Measurements from ENCODE around the gene VCPKMT. TPM values are rescaled to one million over a fixed set of nuclear protein-coding genes. Genes with fewer than 3 reads are reported as not detected.
"Not testable (repeated sequence)": the region's sequence is repeated elsewhere in the genome, so short reads cannot be mapped to it uniquely, and the experiment has no call there.

The VCPKMT gene
- total RNA-seq, 1 donor from 2014 or later, result 3.0 TPM

DNA sequence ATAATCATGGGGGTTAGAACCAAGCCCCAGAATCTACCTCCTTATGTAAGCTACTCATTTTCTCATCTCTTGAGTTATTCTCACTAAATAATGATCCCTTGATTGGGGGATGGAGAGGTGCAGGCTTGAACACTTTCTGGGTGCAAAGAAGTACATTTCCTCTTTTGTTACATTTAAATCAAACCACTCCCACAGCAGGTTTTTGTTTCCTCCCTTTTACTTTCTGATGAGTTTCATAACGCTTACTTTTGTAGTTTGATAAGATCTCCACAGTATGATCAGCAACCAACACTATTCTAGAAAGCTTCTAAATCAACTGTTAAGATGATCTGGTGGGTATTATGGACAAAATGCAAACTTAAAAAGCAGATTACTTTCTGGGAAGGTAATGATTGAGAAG is 20.5 kb downstream of the VCPKMT start:
- no peak for DNase-seq
- no peak for ATAC-seq
- intact Hi-C loops (cut with micrococcal nuclease), result no loop called here

DNA sequence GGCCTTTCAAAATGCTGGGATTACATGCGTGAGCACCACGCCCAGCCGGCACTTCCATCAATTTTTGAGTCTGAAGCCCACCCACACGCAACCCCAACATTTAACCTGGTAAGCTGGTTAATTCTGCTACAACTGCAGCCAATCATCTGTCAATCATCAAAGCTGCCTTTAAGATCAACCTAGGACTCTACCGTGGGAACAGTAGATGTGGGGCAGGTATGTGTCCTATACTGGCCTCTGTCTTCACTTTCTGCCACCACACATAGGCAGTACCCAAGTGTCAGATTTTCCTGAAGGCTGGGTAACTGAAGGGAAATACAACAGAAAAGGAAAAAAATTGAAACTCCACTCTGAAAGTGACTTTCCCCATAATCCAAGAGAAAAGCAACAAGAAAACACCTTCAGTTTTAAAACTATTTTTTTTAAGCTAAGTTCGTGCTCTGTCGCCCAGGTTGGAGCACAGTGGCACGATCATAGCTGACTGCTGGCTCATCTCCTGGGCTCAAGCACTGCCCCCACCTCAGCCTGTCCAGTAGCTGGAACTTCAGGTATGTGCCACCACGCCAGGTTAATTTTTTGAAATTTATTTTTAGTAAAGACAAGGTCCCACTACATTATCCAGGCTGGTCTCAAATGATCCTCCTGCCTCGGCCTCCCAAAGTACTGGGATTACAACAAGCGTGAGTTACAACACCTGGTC is 22.2 kb downstream of the VCPKMT start:
- DNase-seq, result no peak

DNA sequence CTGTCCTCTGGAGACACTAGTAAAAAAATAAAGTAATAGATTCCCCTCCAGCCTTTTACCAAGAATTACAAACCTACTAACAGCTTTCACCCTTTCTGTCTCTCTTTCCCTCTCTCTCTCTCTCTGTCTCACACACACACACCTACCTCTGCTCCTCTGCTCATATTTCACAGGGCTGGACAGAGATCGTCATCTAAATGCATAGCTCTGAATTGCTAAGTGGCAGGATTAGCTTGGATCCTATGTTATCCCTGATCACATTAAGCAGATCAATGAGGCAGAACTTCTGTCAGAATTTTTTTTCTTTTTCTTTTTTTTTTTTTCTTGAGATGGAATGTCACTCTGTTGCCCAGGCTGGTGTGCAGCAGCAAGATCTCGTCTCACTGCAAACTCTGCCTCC is 22.9 kb downstream of the VCPKMT start:
- ATAC-seq (no peak), DNase-seq (no peak)
- intact Hi-C loops (cut with micrococcal nuclease), result no loop called here

More for the DNA sequence above, 22.2 kb downstream of the VCPKMT start:
- ATAC-seq, result no peak
- intact Hi-C loops (cut with micrococcal nuclease), result no loop called here

DNA sequence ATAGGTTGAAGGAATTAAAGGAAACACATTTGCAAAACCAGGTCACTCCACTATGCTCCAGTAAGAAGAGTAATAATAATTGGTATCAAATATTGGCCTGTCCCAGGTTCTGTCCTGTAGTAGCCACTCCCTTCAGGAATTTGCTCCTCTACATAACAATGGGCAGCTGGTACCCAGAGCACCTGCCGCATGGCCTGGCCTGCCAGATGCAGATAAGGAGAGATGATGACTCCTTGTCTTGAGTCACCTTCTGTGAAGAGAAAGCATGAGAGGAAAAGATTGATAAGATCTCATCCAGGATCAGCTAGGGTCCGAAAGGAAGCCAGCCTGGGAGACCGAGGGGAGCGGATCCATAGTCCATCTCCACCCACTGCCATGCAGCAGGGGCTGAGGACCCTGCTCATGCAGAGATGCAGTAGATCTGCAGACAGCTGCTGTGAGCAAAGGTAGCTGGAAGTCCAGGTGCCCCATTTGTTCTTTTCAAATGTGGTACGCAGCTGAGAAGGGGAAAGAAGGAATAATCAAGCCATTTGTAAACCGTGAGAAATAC is 24.3 kb downstream of the VCPKMT start:
- ATAC-seq (no peak), DNase-seq (no peak)
- intact Hi-C loops (cut with micrococcal nuclease), result no loop called here

DNA sequence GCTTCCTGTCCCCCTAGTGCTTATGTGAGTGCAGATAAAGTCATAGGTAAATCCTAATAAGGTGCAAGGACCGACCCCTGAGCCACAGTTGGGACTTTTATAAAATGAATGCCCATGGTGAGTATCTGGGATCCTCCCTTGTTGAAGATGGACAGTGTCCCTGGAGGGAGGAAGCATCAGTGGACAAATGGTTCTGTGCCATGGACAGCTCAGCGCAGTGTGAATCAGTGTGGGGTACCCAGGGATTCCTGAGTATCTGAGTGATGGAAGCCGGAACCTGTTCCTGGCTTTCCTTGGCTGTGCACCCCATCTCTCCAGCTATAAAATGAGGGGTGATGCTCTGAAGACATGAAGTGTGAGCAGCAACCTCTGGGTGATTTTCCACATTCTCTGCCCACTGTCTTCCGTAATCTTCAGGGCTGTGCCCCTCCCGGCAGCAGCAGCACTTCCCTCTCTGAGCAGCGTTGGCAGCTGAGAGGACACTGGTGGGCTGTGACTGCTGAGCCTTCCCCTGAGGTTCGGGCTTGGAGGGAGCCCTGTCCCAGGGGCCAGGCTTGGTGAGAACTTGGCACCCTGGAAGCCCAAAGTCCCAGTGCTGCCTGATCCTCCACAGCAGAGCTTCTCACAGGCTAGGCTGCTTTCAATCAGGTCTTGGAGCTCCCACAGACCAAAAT is 25.0 kb downstream of the VCPKMT start:
- ATAC-seq (no peak), DNase-seq (no peak)
- intact Hi-C loops (cut with micrococcal nuclease), result no loop called here

DNA sequence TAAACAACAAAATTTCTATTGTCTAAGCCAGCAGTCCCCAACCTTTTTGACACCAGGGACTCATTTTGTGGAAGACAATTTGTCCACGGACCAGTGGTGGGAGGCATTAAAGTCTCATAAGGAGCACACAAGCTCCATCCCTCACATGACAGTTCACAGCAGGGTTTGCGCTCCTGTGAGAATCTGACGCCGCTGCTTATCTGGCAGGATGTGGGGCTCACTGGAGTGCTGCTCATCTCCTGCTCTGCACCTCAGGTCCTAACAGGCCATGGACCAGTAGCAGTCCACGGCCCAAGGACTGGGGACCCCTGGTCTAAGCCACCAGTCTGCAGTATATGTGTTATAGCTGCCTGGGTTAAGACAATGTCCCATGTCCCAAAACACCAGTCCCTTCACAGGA is 27.2 kb downstream of the VCPKMT start:
- DNase-seq (no peak), ATAC-seq (no peak)
- intact Hi-C loops (cut with micrococcal nuclease), result no loop called here

DNA sequence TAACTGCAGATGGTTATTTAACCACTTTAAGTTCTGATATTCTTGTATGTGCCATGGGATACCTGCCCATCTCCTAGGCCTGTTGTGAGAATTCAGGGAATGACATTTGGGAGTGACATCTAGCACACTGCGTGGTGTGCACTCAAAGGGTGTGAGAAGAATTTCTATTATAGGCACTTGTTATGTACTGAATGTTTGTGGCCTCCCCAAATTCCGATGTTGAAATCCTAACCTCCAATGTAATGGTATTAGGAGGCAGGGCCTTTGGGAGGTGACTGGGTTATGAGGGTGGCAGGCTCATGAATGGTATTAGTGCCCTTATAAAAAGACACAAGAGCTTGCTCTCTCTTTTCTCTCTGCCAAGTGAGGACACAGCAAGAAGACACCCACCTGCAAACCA is 27.6 kb downstream of the VCPKMT start:
- intact Hi-C loops (cut with micrococcal nuclease), result no loop called here
- DNase-seq (no peak), ATAC-seq (no peak)

DNA sequence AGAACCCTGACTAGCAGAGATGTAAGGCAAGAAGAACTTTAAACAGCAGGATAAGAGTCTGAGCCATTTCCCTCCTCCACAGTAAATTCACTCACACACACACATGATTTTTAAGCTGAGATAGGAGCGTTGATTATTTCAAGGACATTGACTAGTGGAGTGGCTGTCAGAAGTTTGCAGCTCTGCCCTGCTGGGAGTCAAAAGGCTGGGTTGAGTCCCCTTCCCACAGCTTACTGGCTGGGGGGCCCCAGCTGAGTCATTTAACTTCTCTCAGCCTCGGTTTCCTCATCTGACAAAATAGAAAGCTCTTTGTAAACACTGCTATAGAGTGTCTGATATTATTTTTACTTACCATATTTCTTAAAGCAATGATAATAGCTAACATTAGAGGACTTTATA is 28.3 kb downstream of the VCPKMT start:
- ATAC-seq (no peak), DNase-seq (no peak)
- intact Hi-C loops (cut with micrococcal nuclease), result no loop called here

DNA sequence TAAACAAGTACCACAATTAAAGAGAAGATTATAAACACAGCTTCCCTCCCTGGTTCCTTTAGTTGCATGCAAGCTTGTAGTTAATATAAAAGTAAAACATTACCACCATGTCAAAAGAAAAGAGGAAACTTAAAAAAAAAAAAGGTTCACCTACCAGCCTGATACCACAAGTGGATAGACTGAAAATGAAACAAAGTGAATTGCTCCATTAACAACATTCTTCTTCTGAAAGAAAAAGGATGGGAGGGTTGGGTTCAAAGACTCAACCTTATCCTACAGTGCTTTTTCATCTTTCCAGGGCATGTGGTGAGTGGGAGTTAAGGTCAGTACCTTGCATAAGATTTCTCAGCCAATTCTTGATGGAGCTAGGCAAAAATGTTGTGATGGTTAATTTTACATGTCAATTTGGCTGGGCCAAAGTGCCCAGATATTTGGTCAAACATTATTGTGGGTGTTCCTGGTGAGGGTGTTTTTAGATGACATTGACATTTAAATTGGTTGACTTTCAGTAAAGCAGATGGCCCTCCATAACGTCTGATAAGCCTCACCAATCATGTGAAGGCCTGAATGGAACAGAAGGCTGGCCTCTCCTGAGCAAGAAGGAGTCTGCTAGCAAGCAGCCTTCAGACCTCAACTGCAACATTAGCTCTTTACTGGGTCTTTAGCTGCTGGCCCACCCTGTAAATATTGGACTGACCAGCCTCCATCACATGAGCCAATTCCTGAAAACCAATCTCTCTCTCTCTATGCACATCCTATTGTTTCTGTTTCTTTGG is 28.8 kb downstream of the VCPKMT start:
- ATAC-seq, result no peak
- DNase-seq, result no peak
- intact Hi-C loops (cut with micrococcal nuclease), result no loop called here

DNA sequence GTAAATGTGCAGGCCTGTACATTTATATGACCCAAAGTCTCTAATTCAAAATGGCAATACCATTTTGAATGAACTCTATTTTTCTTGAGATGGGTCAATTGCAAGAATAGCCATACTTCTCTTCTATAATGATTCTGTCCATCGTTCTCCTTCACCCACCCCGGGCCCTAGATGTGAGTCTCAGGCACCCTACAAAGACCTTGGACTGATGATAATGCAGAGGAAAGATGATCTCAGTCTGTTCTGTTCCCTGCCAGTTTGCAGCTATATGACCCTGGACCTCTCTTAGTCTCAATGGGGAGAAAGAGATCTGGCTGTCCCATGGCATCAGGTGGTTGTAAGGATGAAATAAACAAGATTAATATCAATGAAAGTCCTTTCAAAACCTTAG is 30.1 kb downstream of the VCPKMT start:
- DNase-seq (no peak), ATAC-seq (no peak)
- intact Hi-C loops (cut with micrococcal nuclease), result no loop called here

DNA sequence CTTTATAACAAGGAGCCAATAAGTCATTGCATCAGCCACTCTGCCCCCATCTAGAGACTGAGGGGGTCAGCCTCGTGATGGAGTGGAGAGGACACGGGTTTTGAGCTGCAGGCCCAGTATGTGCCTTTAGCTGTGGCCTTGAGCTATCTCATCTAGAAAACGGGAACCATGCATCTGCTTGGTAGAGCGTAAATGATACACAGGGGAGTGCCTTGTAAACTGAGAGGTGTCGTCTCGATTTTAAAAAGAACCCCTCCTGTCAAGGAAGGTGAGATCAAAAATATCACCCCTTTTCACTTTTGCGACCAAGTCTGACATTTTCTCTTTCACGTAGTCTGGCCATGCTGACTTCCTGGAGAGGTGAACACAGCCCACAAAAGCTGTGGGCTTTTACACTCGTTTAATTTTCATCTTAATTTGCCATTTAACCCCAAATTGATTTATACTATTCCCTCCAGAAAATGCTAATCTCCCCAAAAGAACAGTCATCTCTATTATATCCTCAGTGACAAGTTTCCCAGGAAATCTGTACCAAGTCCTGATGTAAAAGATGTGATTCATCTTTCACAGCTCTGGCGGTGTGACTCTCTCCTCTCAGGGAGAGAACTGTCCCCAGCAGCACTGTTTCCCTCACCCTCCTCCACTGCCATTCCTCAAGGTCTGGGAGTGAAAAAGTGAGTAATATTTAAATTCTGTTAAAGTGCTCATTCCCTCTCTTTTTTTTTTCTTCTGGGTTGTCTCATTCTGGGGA is 30.6 kb downstream of the VCPKMT start:
- DNase-seq, result no peak
- intact Hi-C loops (cut with micrococcal nuclease), result no loop called here
- no peak for ATAC-seq

DNA sequence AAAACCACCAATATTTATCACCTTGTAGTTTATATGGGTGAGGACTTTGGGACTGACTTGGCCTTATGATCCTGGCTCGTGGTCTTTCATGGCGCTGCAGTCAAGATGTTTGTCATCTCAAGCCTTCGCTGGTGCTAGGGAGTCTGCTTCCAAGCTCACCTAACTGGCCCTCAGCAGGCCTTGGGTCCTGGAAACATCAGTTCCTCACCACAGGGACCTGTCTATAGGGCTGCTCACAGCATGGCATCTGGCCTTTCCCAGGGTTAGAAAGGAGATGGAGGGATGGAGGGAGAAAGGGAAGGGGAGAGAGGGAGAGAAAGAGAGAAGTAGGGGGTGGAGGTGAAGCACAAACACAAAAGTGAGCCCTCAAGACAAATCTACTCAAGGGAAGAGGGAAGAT is 31.7 kb downstream of the VCPKMT start:
- ATAC-seq, result no peak
- DNase-seq, result no peak
- intact Hi-C loops (cut with micrococcal nuclease), result no loop called here

DNA sequence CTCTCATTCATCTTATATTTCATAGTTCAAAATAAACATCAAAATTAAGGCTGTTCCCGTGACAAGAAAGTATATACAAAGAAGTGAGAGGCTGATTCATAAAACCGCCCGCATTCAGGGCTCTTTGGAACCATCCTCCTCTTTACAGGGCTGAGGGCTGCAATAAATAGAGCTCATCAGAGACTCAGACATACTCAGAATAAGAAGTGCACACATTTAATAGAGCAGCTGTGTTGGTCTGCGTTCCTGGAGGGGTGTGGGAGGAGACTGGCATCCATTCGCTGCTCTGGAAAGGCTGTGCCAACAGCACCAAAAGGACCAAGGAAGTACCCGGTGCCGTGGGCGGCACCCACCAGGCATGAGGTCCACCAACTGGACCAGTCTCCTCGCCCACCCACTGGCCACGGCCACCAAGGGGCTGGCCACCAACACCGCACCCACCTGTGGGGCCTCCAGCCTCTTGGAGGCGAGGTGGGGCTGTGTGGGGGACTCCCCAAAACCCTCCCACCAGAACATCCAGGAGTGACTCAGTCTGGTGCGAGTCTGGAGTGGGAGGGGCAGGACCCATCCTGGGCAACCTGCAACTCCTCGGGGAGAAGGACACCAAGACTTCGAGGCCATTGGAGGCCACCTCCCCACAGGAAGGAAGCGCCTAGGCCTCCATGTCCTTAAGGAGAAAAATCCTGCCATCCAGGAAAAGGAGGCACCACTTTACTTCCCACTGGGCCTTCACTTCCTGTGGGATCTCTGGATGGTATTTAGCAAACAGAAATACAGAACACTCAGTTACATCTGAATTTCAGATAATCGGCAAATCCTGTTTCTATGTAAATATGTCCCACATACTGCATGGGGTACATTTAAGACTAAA is 32.7 kb downstream of the VCPKMT start:
- ATAC-seq, result no peak
- intact Hi-C loops (cut with micrococcal nuclease), result no loop called here
- DNase-seq, result no peak

DNA sequence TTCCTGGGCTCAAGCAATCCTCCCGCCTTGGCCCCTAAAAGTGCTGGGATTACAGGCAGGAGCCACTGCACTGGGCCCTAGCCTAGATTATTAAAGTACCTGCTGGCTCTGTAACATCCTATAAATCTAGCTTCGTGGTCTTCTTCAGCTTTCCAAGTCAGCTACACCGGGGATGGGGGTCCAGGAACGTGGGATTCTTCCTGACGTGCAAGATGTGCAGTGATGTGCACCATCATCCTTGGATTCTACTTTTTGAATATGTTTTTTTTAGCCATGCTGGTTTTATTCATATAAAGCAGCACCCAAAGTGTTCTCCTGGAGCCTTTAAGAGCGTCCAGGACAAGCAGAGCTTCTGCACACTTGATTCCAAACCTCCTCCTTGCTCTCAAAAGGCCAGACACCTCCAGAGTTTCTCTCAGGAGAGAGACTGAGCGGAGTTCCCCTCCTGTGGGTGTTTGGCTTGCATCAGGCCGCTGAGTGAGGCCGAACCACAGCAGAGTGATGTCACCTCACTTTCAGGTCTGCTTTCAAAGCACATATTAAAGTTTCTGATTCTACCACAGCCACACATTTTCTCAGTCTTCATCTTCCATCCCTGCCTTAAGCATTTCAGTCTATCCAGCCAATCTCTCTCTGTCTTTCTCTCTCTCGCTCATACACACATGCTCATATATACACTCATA is 33.4 kb downstream of the VCPKMT start:
- intact Hi-C loops (cut with micrococcal nuclease), result no loop called here
- DNase-seq, result no peak
- no peak for ATAC-seq

DNA sequence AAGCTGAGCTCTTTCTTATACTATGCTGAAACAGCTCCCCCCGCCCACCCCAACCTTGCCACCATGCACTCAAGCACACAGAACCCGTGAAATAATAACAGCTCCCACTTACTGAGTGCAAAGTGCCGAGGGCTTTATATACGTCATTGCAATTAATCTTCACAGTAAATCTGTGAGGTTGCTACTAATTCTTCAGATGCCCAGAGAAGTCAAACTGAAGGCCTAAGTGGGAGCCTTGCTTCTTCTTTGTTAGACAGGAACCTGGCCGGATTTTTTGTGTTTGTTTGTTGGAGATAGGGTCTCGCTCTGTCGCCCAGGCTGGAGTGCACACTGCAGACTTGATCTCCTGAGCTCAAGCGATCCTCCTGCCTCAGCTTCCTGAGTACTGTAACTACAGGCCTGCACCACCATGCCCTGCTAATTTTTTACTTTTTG is 34.0 kb downstream of the VCPKMT start:
- intact Hi-C loops (cut with micrococcal nuclease), result no loop called here
- no peak for DNase-seq
- ATAC-seq, result no peak

DNA sequence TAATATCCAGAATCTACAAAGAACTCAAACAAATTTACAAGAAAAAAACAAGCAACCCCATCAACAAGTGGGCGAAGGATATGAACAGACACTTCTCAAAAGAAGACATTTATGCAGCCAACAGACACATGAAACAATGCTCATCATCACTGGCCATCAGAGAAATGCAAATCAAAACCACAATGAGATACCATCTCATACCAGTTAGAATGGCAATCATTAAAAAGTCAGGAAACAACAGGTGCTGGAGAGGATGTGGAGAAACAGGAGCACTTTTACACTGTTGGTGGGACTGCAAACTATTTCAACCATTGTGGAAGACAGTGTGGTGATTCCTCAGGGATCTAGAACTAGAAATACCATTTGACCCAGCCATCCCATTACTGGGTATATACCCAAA is 37.3 kb downstream of the VCPKMT start:
- ATAC-seq; DNase-seq; intact Hi-C loops (cut with micrococcal nuclease): not testable (repeated sequence)

DNA sequence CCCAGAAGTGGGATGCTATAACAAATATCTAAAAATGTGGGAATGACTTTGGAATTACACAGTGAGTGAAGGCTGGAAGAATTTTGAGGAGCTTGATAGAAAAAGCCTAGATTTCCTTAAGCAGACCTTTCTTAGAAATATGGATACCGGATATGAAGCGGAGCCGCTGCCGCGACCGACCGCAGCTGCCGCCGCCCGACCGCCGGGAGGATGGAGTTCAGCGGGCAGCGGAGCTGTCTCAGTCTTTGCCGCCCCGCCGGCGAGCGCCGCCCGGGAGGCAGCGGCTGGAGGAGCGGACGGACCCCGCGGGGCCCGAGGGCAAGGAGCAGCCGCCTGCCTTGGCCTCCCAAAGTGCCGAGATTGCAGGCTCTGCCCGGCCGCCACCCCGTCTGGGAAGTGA is 42.7 kb downstream of the VCPKMT start:
- ATAC-seq; DNase-seq; intact Hi-C loops (cut with micrococcal nuclease): not testable (repeated sequence)

DNA sequence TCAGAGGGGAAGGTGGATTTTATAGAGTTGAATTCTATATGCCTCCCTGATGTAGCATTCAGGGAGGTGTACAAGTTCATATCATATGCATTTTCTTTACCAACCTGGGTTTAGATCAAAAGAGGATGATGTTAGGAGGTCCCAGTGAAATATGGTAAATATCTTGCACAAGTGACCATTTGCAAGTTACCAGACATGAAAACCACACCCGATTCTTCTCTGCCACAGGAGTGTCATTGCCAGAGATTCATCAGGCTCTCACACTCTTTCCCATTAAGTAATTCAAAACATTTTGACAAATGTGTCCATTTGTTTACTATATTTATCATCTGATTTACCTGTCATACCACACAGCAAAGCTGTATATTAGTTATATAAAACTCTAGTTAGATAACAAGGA is 44.0 kb downstream of the VCPKMT start:
- ATAC-seq (no peak), DNase-seq (no peak)
- intact Hi-C loops (cut with micrococcal nuclease), result no loop called here

All from left ventricle myocardium superior (tissue), 1 donor.